ENCODE data around the gene SYNC.

DNA sequence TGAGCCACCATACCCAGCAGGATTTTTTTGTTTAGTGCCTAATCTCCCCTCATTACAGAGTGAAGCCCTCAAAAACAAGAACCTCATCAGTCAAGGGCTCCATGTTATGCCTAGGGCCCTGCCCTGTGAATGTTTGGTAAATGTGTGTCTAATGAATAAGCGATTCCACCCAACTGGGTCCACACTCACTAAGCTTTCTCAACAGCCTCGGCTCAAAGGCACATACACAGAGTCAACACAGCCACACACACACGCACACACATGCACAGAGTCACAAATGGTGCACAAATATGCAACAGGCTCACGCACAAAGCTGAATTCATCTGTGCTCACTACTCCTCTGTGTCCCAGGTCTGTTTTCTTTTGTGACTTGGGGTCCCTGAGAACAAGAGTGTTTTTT, 11.7 kb upstream of the SYNC start:
- TF ChIP-seq, protein P1, sequence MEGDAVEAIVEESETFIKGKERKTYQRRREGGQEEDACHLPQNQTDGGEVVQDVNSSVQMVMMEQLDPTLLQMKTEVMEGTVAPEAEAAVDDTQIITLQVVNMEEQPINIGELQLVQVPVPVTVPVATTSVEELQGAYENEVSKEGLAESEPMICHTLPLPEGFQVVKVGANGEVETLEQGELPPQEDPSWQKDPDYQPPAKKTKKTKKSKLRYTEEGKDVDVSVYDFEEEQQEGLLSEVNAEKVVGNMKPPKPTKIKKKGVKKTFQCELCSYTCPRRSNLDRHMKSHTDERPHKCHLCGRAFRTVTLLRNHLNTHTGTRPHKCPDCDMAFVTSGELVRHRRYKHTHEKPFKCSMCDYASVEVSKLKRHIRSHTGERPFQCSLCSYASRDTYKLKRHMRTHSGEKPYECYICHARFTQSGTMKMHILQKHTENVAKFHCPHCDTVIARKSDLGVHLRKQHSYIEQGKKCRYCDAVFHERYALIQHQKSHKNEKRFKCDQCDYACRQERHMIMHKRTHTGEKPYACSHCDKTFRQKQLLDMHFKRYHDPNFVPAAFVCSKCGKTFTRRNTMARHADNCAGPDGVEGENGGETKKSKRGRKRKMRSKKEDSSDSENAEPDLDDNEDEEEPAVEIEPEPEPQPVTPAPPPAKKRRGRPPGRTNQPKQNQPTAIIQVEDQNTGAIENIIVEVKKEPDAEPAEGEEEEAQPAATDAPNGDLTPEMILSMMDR (conservative IDR thresholded peaks at IDR 0.05 in 1 of 2, IDR thresholded peaks at IDR 0.05 in 1 of 2; ENCODE audit: extremely low read depth in 1 of 2, insufficient read depth in 1 of 2, low read depth in 1 of 2, low read length in 2 of 2), result no peak
- TF ChIP-seq EZH2 (IDR thresholded peaks at IDR 0.05; ENCODE audit: borderline replicate concordance, low read length), result no peak
